Activated naive CD4-positive, alpha-beta T cell treated with anti-CD3 and anti-CD28 coated beads for 36 hours (primary cell): Measurements from ENCODE around the gene BARX1. TPM values are rescaled to one million over a fixed set of nuclear protein-coding genes. Genes with fewer than 3 reads are reported as not detected.
"Not testable (repeated sequence)": the region's sequence is repeated elsewhere in the genome, so short reads cannot be mapped to it uniquely, and the experiment has no call there.

Experiments used
- CTCF ChIA-PET: fragments of 350-600 bp; sonication (Branson Sonifier 250); formaldehyde crosslinking; loops from one replicate; lab custom pipeline; 2021; ENCODE audit warnings: antibody characterized with exemption; lab: Charles Lee
- DNase-seq: peaks from one replicate; pipeline ENCODE4 v3.0.0-alpha.2; 2020
- H3K27ac Mint-ChIP-seq: one replicate; pipeline ENCODE4 v1.8.0; 2021; ENCODE audit warnings: mild to moderate bottlenecking, mixed read lengths
- H3K27me3 Mint-ChIP-seq: one replicate; pipeline ENCODE4 v1.8.0; 2021; ENCODE audit warnings: low read depth, mixed read lengths
- H3K36me3 Mint-ChIP-seq: one replicate; pipeline ENCODE4 v1.8.0; 2021; ENCODE audit warnings: low read depth, mixed read lengths
- H3K4me1 Mint-ChIP-seq: one replicate; pipeline ENCODE4 v1.8.0; 2021; ENCODE audit warnings: low read depth, mixed read lengths
- H3K4me3 Mint-ChIP-seq: one replicate; pipeline ENCODE4 v1.8.0; 2021; ENCODE audit warnings: mild to moderate bottlenecking, moderate library complexity, mixed read lengths
- H3K9me3 Mint-ChIP-seq: one replicate; pipeline ENCODE4 v1.8.0; 2021; ENCODE audit warnings: mixed read lengths
- intact Hi-C: fragments of 100-400 bp; cut with micrococcal nuclease; formaldehyde crosslinking; loops from one replicate; pipeline ENCODE4 v1.15.1; 2023
- total RNA-seq, 2 experiments: library from RNA; stranded (reverse); gene quantifications; one replicate each; pipeline ENCODE4 v1.2.3, GENCODE V29; 2021

The BARX1 gene
- total RNA-seq, 2 experiments from 2014 or later = 0.17 to 0.21 TPM

GRCh38 chr9:93978551-93978950, 23.4 kb upstream of the BARX1 start:
- intact Hi-C loops = no loop called here
- no peaks in the 10 kb centered on the region for H3K36me3 Mint-ChIP-seq
- H3K9me3 Mint-ChIP-seq = no peaks in the 10 kb centered on the region
- peaks cover 22% of the 10 kb centered on the region for H3K27me3 Mint-ChIP-seq
- no peak overlapping the region for H3K4me3 Mint-ChIP-seq
- no peaks in the 10 kb centered on the region for H3K4me1 Mint-ChIP-seq
- no peak overlapping the region for H3K27ac Mint-ChIP-seq
- no peak for DNase-seq
- CTCF ChIA-PET = interaction anchor here (1.3 kb wide), 1 partner anchor 36 kb away, joined by 7 read pairs; no protein-coding TSS in a partner anchor

- Mint-ChIP-seq H3K9me3 (peaks cover 12% of the 10 kb centered on the region), H3K27me3 (peaks cover 18% of the 10 kb centered on the region), H3K4me3 (no peak overlapping the region), H3K27ac (no peak overlapping the region), H3K4me1 (no peaks in the 10 kb centered on the region), H3K36me3 (peaks cover 6% of the 10 kb centered on the region)
- intact Hi-C loops = no loop called here
- CTCF ChIA-PET = interaction anchor here (1.9 kb wide), 1 partner anchor 25 kb away, joined by 6 read pairs; no protein-coding TSS in a partner anchor
- DNase-seq = no peak
These were observed 21.8 kb upstream of the BARX1 start for GRCh38 chr9:93976973-93977372.

GRCh38 chr9:93976081-93976480, 20.9 kb upstream of the BARX1 start:
- Mint-ChIP-seq H3K27ac (no peak overlapping the region), H3K27me3 (peaks cover 17% of the 10 kb centered on the region), H3K9me3 (peaks cover 12% of the 10 kb centered on the region), H3K4me3 (no peak overlapping the region), H3K4me1 (no peaks in the 10 kb centered on the region), H3K36me3 (peaks cover 6% of the 10 kb centered on the region)
- DNase-seq = no peak
- intact Hi-C loops = no loop called here
- CTCF ChIA-PET = interaction anchor here (1.9 kb wide), 1 partner anchor 26 kb away, joined by 6 read pairs; no protein-coding TSS in a partner anchor

GRCh38 chr9:93975262-93975661, 20.1 kb upstream of the BARX1 start:
- intact Hi-C loops = no loop called here
- peaks cover 6% of the 10 kb centered on the region for H3K36me3 Mint-ChIP-seq
- peaks cover 17% of the 10 kb centered on the region for H3K27me3 Mint-ChIP-seq
- H3K9me3 Mint-ChIP-seq = peaks cover 12% of the 10 kb centered on the region
- CTCF ChIA-PET = no interaction called here
- no peak overlapping the region for H3K27ac Mint-ChIP-seq
- no peak for DNase-seq
- no peak overlapping the region for H3K4me3 Mint-ChIP-seq
- H3K4me1 Mint-ChIP-seq = no peaks in the 10 kb centered on the region

- intact Hi-C loops = no loop called here
- Mint-ChIP-seq H3K4me1 (no peaks in the 10 kb centered on the region), H3K27ac (no peak overlapping the region), H3K27me3 (peaks cover 10% of the 10 kb centered on the region), H3K4me3 (no peak overlapping the region), H3K9me3 (peaks cover 12% of the 10 kb centered on the region), H3K36me3 (peaks cover 6% of the 10 kb centered on the region)
- no peak for DNase-seq
- CTCF ChIA-PET = no interaction called here
These were observed 19.0 kb upstream of the BARX1 start for GRCh38 chr9:93974151-93974550.

GRCh38 chr9:93972655-93973054, 17.5 kb upstream of the BARX1 start:
- H3K9me3 Mint-ChIP-seq = peaks cover 12% of the 10 kb centered on the region
- CTCF ChIA-PET, DNase-seq, H3K27ac Mint-ChIP-seq, H3K27me3 Mint-ChIP-seq, H3K36me3 Mint-ChIP-seq, intact Hi-C loops, H3K4me1 Mint-ChIP-seq, H3K4me3 Mint-ChIP-seq: not testable (repeated sequence)

GRCh38 chr9:93969328-93969661, 14.1 kb upstream of the BARX1 start:
- no peak for DNase-seq
- intact Hi-C loops = no loop called here
- CTCF ChIA-PET = interaction anchor here (0.6 kb wide), 1 partner anchor 43 kb away, joined by 5 read pairs; no protein-coding TSS in a partner anchor
- Mint-ChIP-seq H3K36me3 (peaks cover 6% of the 10 kb centered on the region), H3K27ac (no peak overlapping the region), H3K27me3 (peaks cover 7% of the 10 kb centered on the region), H3K4me1 (no peaks in the 10 kb centered on the region), H3K9me3 (peaks cover 12% of the 10 kb centered on the region), H3K4me3 (no peak overlapping the region)

- H3K4me3 Mint-ChIP-seq = no peak overlapping the region
- CTCF ChIA-PET = interaction anchor here (0.6 kb wide), 1 partner anchor 43 kb away, joined by 5 read pairs; no protein-coding TSS in a partner anchor
- H3K4me1 Mint-ChIP-seq = no peaks in the 10 kb centered on the region
- H3K36me3 Mint-ChIP-seq = peaks cover 6% of the 10 kb centered on the region
- peaks cover 7% of the 10 kb centered on the region for H3K27me3 Mint-ChIP-seq
- intact Hi-C loops = no loop called here
- DNase-seq = no peak
- peaks cover 12% of the 10 kb centered on the region for H3K9me3 Mint-ChIP-seq
- H3K27ac Mint-ChIP-seq = no peak overlapping the region
These were observed 13.5 kb upstream of the BARX1 start for GRCh38 chr9:93968451-93969327.

GRCh38 chr9:93967020-93967803, 12.1 kb upstream of the BARX1 start:
- CTCF ChIA-PET = no interaction called here
- no peak overlapping the region for H3K27ac Mint-ChIP-seq
- intact Hi-C loops = no loop called here

GRCh38 chr9:93965830-93966577, 10.8 kb upstream of the BARX1 start:
- DNase-seq = no peak
- no peak overlapping the region for H3K4me3 Mint-ChIP-seq
- no peaks in the 10 kb centered on the region for H3K9me3 Mint-ChIP-seq
- peaks cover 18% of the 10 kb centered on the region for H3K27me3 Mint-ChIP-seq
- H3K4me1 Mint-ChIP-seq = peaks cover 15% of the 10 kb centered on the region
- no peak overlapping the region for H3K27ac Mint-ChIP-seq
- H3K36me3 Mint-ChIP-seq = no peaks in the 10 kb centered on the region
- CTCF ChIA-PET = interaction anchor here (0.7 to 1.8 kb wide), 2 partner anchors 36 to 222 kb away, joined by 3 to 4 read pairs; no protein-coding TSS in a partner anchor
- intact Hi-C loops = no loop called here

More at GRCh38 chr9:93967020-93967803, 12.1 kb upstream of the BARX1 start:
- Mint-ChIP-seq H3K4me3 (no peak overlapping the region), H3K36me3 (no peaks in the 10 kb centered on the region), H3K9me3 (peaks cover under 1% of the 10 kb centered on the region), H3K27me3 (peaks cover 9% of the 10 kb centered on the region), H3K4me1 (peaks cover 10% of the 10 kb centered on the region)
- no peak for DNase-seq

- peaks cover 29% of the 10 kb centered on the region for H3K27me3 Mint-ChIP-seq
- intact Hi-C loops = no loop called here
These were observed 9.5 kb upstream of the BARX1 start for GRCh38 chr9:93964685-93965084.

More at GRCh38 chr9:93964685-93965084, 9.5 kb upstream of the BARX1 start:
- CTCF ChIA-PET = interaction anchor here (0.7 to 3.4 kb wide), 7 partner anchors 21 to 282 kb away, joined by 3 to 16 read pairs (median 4); no protein-coding TSS in a partner anchor
- DNase-seq = no peak
- H3K36me3 Mint-ChIP-seq = no peaks in the 10 kb centered on the region
- H3K27ac Mint-ChIP-seq = no peak overlapping the region
- H3K9me3 Mint-ChIP-seq = no peaks in the 10 kb centered on the region
- no peak overlapping the region for H3K4me3 Mint-ChIP-seq
- H3K4me1 Mint-ChIP-seq = peaks cover 26% of the 10 kb centered on the region
